ENCODE data around the gene UPP2. TPM values are rescaled to one million over a fixed set of nuclear protein-coding genes. Genes with fewer than 3 reads are reported as not detected.

Gene UPP2
- total and polyA plus RNA-seq, 2 of the 13 experiments (the other 11 are each of a cell fraction or from before 2014, with no cell fraction given), result 0.07 to 0.28 TPM

DNA sequence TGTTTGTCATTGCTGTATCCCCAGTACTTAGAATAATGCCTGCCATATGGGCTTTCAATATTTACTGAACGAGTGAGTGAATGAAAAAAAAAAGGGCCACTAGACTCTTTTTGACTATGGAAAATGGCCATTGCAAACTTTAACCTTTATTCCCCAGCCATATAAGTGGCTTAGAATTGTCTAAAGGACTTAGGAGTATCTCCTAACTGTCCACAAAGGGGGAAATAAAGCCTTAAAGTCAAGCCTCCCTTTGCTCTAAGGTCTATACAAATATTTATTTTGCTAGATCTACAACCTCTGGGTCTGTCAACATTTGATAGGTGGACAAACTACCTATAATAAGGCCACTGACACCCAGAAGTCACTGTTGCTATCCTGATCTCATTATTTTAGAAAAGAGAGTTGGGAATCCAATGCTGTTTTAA lies 25.7 kb downstream of the UPP2 start (continued):
- TF ChIP-seq, protein P1, sequence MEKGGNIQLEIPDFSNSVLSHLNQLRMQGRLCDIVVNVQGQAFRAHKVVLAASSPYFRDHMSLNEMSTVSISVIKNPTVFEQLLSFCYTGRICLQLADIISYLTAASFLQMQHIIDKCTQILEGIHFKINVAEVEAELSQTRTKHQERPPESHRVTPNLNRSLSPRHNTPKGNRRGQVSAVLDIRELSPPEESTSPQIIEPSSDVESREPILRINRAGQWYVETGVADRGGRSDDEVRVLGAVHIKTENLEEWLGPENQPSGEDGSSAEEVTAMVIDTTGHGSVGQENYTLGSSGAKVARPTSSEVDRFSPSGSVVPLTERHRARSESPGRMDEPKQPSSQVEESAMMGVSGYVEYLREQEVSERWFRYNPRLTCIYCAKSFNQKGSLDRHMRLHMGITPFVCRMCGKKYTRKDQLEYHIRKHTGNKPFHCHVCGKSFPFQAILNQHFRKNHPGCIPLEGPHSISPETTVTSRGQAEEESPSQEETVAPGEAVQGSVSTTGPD (CRISPR knock-in tag; IDR thresholded peaks at IDR 0.05), result 0 out of 2 replicates have a peak, but pooled peaks have one; percentile 20
- TF ChIP-seq IKZF1 (IDR thresholded peaks at IDR 0.05) (no peak), ZNF781 (CRISPR knock-in tag; IDR thresholded peaks at IDR 0.05; ENCODE audit: borderline replicate concordance, not compliant biosample characterization) (no peak), PHF5A (CRISPR knock-in tag; IDR thresholded peaks at IDR 0.05; ENCODE audit: low read depth, unreplicated experiment) (no peak), MED8 (CRISPR knock-in tag; IDR thresholded peaks at IDR 0.05; ENCODE audit: insufficient replicate concordance) (no peak), HMG20A (CRISPR knock-in tag; IDR thresholded peaks at IDR 0.05; ENCODE audit: borderline replicate concordance) (peak; percentile 74; the same call in 1 of the 2 replicates), ATF7 (IDR thresholded peaks at IDR 0.05) (no peak), ATF7 (CRISPR knock-in tag; IDR thresholded peaks at IDR 0.05) (no peak), TARDBP (CRISPR knock-in tag; IDR thresholded peaks at IDR 0.05) (no peak), FOXA3 (CRISPR knock-in tag; IDR thresholded peaks at IDR 0.05) (peak; percentile 89), SIN3A (IDR thresholded peaks at IDR 0.05; ENCODE audit: borderline replicate concordance, low read depth, low read length) (no peak), ZNF501 (CRISPR knock-in tag; IDR thresholded peaks at IDR 0.05) (no peak), ZBTB7B (CRISPR knock-in tag; IDR thresholded peaks at IDR 0.05) (peak; percentile 82; the same call in 1 of the 2 replicates), CBX2 (IDR thresholded peaks at IDR 0.05; ENCODE audit: low read depth, low read length) (no peak), CBX2 (CRISPR knock-in tag; IDR thresholded peaks at IDR 0.05; ENCODE audit: low read depth) (no peak), TCF7L2 (IDR thresholded peaks at IDR 0.05; ENCODE audit: low read depth, low read length) (no peak), FIP1L1 (IDR thresholded peaks at IDR 0.05; ENCODE audit: borderline replicate concordance, insufficient read depth, low read depth, low read length) (no peak), GATAD2A (CRISPR knock-in tag; IDR thresholded peaks at IDR 0.05) (peak; percentile 88)
- TF ChIP-seq, protein P2, sequence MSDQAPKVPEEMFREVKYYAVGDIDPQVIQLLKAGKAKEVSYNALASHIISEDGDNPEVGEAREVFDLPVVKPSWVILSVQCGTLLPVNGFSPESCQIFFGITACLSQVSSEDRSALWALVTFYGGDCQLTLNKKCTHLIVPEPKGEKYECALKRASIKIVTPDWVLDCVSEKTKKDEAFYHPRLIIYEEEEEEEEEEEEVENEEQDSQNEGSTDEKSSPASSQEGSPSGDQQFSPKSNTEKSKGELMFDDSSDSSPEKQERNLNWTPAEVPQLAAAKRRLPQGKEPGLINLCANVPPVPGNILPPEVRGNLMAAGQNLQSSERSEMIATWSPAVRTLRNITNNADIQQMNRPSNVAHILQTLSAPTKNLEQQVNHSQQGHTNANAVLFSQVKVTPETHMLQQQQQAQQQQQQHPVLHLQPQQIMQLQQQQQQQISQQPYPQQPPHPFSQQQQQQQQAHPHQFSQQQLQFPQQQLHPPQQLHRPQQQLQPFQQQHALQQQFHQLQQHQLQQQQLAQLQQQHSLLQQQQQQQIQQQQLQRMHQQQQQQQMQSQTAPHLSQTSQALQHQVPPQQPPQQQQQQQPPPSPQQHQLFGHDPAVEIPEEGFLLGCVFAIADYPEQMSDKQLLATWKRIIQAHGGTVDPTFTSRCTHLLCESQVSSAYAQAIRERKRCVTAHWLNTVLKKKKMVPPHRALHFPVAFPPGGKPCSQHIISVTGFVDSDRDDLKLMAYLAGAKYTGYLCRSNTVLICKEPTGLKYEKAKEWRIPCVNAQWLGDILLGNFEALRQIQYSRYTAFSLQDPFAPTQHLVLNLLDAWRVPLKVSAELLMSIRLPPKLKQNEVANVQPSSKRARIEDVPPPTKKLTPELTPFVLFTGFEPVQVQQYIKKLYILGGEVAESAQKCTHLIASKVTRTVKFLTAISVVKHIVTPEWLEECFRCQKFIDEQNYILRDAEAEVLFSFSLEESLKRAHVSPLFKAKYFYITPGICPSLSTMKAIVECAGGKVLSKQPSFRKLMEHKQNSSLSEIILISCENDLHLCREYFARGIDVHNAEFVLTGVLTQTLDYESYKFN (CRISPR knock-in tag; conservative IDR thresholded peaks at IDR 0.05), result peak; percentile 91
- TF ChIP-seq, protein P3, sequence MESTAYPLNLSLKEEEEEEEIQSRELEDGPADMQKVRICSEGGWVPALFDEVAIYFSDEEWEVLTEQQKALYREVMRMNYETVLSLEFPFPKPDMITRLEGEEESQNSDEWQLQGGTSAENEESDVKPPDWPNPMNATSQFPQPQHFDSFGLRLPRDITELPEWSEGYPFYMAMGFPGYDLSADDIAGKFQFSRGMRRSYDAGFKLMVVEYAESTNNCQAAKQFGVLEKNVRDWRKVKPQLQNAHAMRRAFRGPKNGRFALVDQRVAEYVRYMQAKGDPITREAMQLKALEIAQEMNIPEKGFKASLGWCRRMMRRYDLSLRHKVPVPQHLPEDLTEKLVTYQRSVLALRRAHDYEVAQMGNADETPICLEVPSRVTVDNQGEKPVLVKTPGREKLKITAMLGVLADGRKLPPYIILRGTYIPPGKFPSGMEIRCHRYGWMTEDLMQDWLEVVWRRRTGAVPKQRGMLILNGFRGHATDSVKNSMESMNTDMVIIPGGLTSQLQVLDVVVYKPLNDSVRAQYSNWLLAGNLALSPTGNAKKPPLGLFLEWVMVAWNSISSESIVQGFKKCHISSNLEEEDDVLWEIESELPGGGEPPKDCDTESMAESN (CRISPR knock-in tag; conservative IDR thresholded peaks at IDR 0.05), result no peak
- TF ChIP-seq, protein P4, sequence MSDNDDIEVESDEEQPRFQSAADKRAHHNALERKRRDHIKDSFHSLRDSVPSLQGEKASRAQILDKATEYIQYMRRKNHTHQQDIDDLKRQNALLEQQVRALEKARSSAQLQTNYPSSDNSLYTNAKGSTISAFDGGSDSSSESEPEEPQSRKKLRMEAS (IDR thresholded peaks at IDR 0.05), result no peak
- TF ChIP-seq, protein P5, sequence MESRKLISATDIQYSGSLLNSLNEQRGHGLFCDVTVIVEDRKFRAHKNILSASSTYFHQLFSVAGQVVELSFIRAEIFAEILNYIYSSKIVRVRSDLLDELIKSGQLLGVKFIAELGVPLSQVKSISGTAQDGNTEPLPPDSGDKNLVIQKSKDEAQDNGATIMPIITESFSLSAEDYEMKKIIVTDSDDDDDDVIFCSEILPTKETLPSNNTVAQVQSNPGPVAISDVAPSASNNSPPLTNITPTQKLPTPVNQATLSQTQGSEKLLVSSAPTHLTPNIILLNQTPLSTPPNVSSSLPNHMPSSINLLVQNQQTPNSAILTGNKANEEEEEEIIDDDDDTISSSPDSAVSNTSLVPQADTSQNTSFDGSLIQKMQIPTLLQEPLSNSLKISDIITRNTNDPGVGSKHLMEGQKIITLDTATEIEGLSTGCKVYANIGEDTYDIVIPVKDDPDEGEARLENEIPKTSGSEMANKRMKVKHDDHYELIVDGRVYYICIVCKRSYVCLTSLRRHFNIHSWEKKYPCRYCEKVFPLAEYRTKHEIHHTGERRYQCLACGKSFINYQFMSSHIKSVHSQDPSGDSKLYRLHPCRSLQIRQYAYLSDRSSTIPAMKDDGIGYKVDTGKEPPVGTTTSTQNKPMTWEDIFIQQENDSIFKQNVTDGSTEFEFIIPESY (CRISPR knock-in tag; IDR thresholded peaks at IDR 0.05), result no peak
- TF ChIP-seq, protein P6, sequence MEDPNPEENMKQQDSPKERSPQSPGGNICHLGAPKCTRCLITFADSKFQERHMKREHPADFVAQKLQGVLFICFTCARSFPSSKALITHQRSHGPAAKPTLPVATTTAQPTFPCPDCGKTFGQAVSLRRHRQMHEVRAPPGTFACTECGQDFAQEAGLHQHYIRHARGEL (CRISPR knock-in tag; IDR thresholded peaks at IDR 0.05), result no peak
